KG1 (cell line): ENCODE measurements around the gene RAP2B.
"Not testable (repeated sequence)": the region's sequence is repeated elsewhere in the genome, so short reads cannot be mapped to it uniquely, and the experiment has no call there.

Experiments used
- DNase-seq: peaks from one replicate; lab custom pipeline; 2025; lab: John Stamatoyannopoulos, UW

Gene RAP2B

GRCh38 chr3:153193786-153194476 is 31.9 kb downstream of the RAP2B start:
- DNase-seq, result not testable (repeated sequence)

- no peak for DNase-seq
These were observed 33.4 kb downstream of the RAP2B start for GRCh38 chr3:153195349-153195879.

GRCh38 chr3:153209596-153209995 is 47.6 kb downstream of the RAP2B start:
- no peak for DNase-seq

- DNase-seq, result no peak
These were observed 48.1 kb downstream of the RAP2B start for GRCh38 chr3:153210146-153210545.

GRCh38 chr3:153210660-153211059 is 48.6 kb downstream of the RAP2B start:
- no peak for DNase-seq

- no peak for DNase-seq
These were observed 53.5 kb downstream of the RAP2B start for GRCh38 chr3:153215497-153215896.

GRCh38 chr3:153215966-153216365 is 53.9 kb downstream of the RAP2B start:
- DNase-seq, result no peak

GRCh38 chr3:153216928-153217327 is 54.9 kb downstream of the RAP2B start:
- no peak for DNase-seq

GRCh38 chr3:153219146-153219545 is 57.1 kb downstream of the RAP2B start:
- no peak for DNase-seq
